ENCODE results near the gene INSRR. TPM values are rescaled to one million over a fixed set of nuclear protein-coding genes. Genes with fewer than 3 reads are reported as not detected.
A peak's percentile ranks its signal among the peaks of the same experiment; 100 is the strongest.

INSRR gene
- total RNA-seq, 4 donors from 2014 or later, result not detected

GRCh38 chr1:156889802-156890580 is 31.1 kb upstream of the INSRR start:
- H3K4me3 ChIP-seq (replicated peaks in 1 of 3), result no peak overlapping the region
- no peaks in the 10 kb centered on the region for H3K9me3 ChIP-seq
- H3K27me3 ChIP-seq, result peaks cover 3% of the 10 kb centered on the region
- DNase-seq, result peak; percentile 82 to 85
- no peaks in the 10 kb centered on the region for H3K36me3 ChIP-seq
- TF ChIP-seq CTCF (IDR thresholded peaks at IDR 0.05) (peak; percentile 24 to 84 (median 68)), POLR2A (IDR thresholded peaks at IDR 0.05) (no peak)
- 45 to 46% methylated on average over 8 of the region's 8 CpGs for WGBS, 2 donors
- intact Hi-C loops (cut with DNase I), result loop anchor here (2.0 to 10.0 kb wide), 2 partner anchors 35 to 205 kb away; no protein-coding TSS in a partner anchor
- peaks cover 5 to 14% of the 10 kb centered on the region in 2 donors for H3K4me1 ChIP-seq
- H3K27ac ChIP-seq, result no peak overlapping the region

- H3K4me1 ChIP-seq, result peaks cover under 1 to 8% of the 10 kb centered on the region in 2 donors
- H3K9me3 ChIP-seq, result no peaks in the 10 kb centered on the region
- no peak for DNase-seq
- 52 to 53% methylated on average over 6 of the region's 6 CpGs for WGBS, 2 donors
- intact Hi-C loops (cut with DNase I), result loop anchor here (10.0 kb wide), 1 partner anchor 203 kb away; no protein-coding TSS in a partner anchor
- no peak overlapping the region for H3K4me3 ChIP-seq (replicated peaks in 1 of 3)
- H3K36me3 ChIP-seq, result no peaks in the 10 kb centered on the region
- TF ChIP-seq POLR2A (IDR thresholded peaks at IDR 0.05) (no peak), CTCF (IDR thresholded peaks at IDR 0.05) (no peak)
- H3K27ac ChIP-seq, result no peak overlapping the region
- no peaks in the 10 kb centered on the region for H3K27me3 ChIP-seq
These were observed 28.8 kb upstream of the INSRR start for GRCh38 chr1:156887734-156888133.

- TF ChIP-seq POLR2A (IDR thresholded peaks at IDR 0.05) (no peak), CTCF (IDR thresholded peaks at IDR 0.05) (no peak)
These were observed 28.4 kb upstream of the INSRR start for GRCh38 chr1:156887317-156887716.

GRCh38 chr1:156886583-156887281 is 27.8 kb upstream of the INSRR start:
- Histone ChIP-seq H3K27ac (no peak overlapping the region), H3K4me3 (replicated peaks in 1 of 3) (no peak overlapping the region), H3K27me3 (no peaks in the 10 kb centered on the region), H3K4me1 (no peaks in the 10 kb centered on the region), H3K36me3 (no peaks in the 10 kb centered on the region), H3K9me3 (no peaks in the 10 kb centered on the region)
- 40% methylated on average over 5 to 6 of the region's 6 CpGs for WGBS, 2 donors
- TF ChIP-seq POLR2A (IDR thresholded peaks at IDR 0.05) (no peak), CTCF (IDR thresholded peaks at IDR 0.05) (no peak)
- intact Hi-C loops (cut with DNase I), result loop anchor here (10.0 kb wide), 1 partner anchor 202 kb away; no protein-coding TSS in a partner anchor
- DNase-seq, result no peak

More at GRCh38 chr1:156887317-156887716, 28.4 kb upstream of the INSRR start:
- 24 to 33% methylated on average over 3 of the region's 3 CpGs for WGBS, 2 donors
- H3K27me3 ChIP-seq, result no peaks in the 10 kb centered on the region
- peaks cover 0 to 4% of the 10 kb centered on the region in 2 donors for H3K4me1 ChIP-seq
- no peaks in the 10 kb centered on the region for H3K36me3 ChIP-seq
- no peak for DNase-seq
- no peaks in the 10 kb centered on the region for H3K9me3 ChIP-seq
- H3K27ac ChIP-seq, result no peak overlapping the region
- H3K4me3 ChIP-seq (replicated peaks in 1 of 3), result no peak overlapping the region
- intact Hi-C loops (cut with DNase I), result loop anchor here (10.0 kb wide), 1 partner anchor 203 kb away; no protein-coding TSS in a partner anchor

Measured in thyroid gland (tissue), 4 donors.